Astrocyte (in vitro differentiated cells and primary cell): ENCODE data around the gene KCNB1. TPM values are rescaled to one million over a fixed set of nuclear protein-coding genes. Genes with fewer than 3 reads are reported as not detected.

Experiments used
- DNase-seq: peaks from one replicate; pipeline ENCODE4 v3.0.0-alpha.2; 2010; ENCODE audit warnings: low read depth
- FAIRE-seq: peaks from 2 replicates; lab custom pipeline; 2011; peaks lifted over from hg19 to GRCh38; lab: Jason Lieb, UNC
- H2AFZ ChIP-seq: 2 replicates; pipeline ENCODE4 v1.6.0; 2012; ENCODE audit warnings: low read depth, low read length, inconsistent platforms
- H3K27ac ChIP-seq: 2 replicates; pipeline ENCODE4 v1.5.1; 2011; ENCODE audit warnings: low read depth, low read length, inconsistent platforms
- H3K27me3 ChIP-seq: 2 replicates; pipeline ENCODE4 v1.6.0; 2011; ENCODE audit warnings: low read length, inconsistent platforms; ENCODE audit not compliant: insufficient read depth
- H3K36me3 ChIP-seq: 2 replicates; pipeline ENCODE4 v1.5.1; 2011; ENCODE audit warnings: low read length, inconsistent platforms; ENCODE audit not compliant: insufficient read depth
- H3K4me1 ChIP-seq: 2 replicates; pipeline ENCODE4 v1.5.1; 2011; ENCODE audit warnings: low read length, inconsistent platforms; ENCODE audit not compliant: insufficient read depth
- H3K4me2 ChIP-seq: 2 replicates; pipeline ENCODE4 v1.6.0; 2012; ENCODE audit warnings: low read length, inconsistent platforms
- H3K4me3 ChIP-seq: 2 replicates; pipeline ENCODE4 v1.5.1; 2011; ENCODE audit warnings: low read depth, mild to moderate bottlenecking, low read length, inconsistent platforms; ENCODE audit not compliant: insufficient read depth
- H3K79me2 ChIP-seq: 2 replicates; pipeline ENCODE4 v1.6.0; 2012; ENCODE audit warnings: mild to moderate bottlenecking, low read length, inconsistent platforms; ENCODE audit not compliant: insufficient read depth
- H3K9ac ChIP-seq: 2 replicates; pipeline ENCODE4 v1.6.0; 2012; ENCODE audit warnings: mild to moderate bottlenecking, low read length, inconsistent platforms
- H3K9me3 ChIP-seq: 2 replicates; pipeline ENCODE4 v1.5.1; 2012; ENCODE audit warnings: low read depth, mild to moderate bottlenecking, low read length, inconsistent platforms; ENCODE audit not compliant: insufficient read depth
- H4K20me1 ChIP-seq: 2 replicates; pipeline ENCODE4 v1.6.0; 2012; ENCODE audit warnings: low read length, inconsistent platforms; ENCODE audit not compliant: insufficient read depth
- H3K27ac Mint-ChIP-seq: one replicate; pipeline ENCODE4 v1.8.0; 2021; ENCODE audit warnings: mild to moderate bottlenecking, mixed read lengths; ENCODE audit not compliant: unreplicated experiment
- H3K27me3 Mint-ChIP-seq: one replicate; pipeline ENCODE4 v1.8.0; 2021; ENCODE audit warnings: low read depth, mixed read lengths; ENCODE audit not compliant: unreplicated experiment
- H3K36me3 Mint-ChIP-seq: one replicate; pipeline ENCODE4 v1.8.0; 2021; ENCODE audit warnings: low read depth, mixed read lengths; ENCODE audit not compliant: unreplicated experiment
- H3K4me1 Mint-ChIP-seq: one replicate; pipeline ENCODE4 v1.8.0; 2021; ENCODE audit warnings: low read depth, mixed read lengths; ENCODE audit not compliant: unreplicated experiment
- H3K4me3 Mint-ChIP-seq: one replicate; pipeline ENCODE4 v1.8.0; 2021; ENCODE audit warnings: mild to moderate bottlenecking, moderate library complexity, mixed read lengths; ENCODE audit not compliant: unreplicated experiment
- H3K9me3 Mint-ChIP-seq: one replicate; pipeline ENCODE4 v1.8.0; 2021; ENCODE audit warnings: mild to moderate bottlenecking, mixed read lengths; ENCODE audit not compliant: unreplicated experiment
- EZH2 ChIP-seq: IDR thresholded peaks from 2 replicates; pipeline ENCODE4 v1.6.1; 2012; ENCODE audit warnings: mild to moderate bottlenecking, low read length, inconsistent platforms; ENCODE audit not compliant: insufficient read depth
- total RNA-seq: library from RNA; stranded (reverse); gene quantifications from 2 replicates; pipeline ENCODE4 v1.2.1, GENCODE V29; 2021
- TF ChIP-seq, protein P1 (sequence below): IDR thresholded peaks from 2 replicates; pipeline ENCODE4 v1.5.1; 2011; ENCODE audit warnings: low read depth, mild to moderate bottlenecking, inconsistent platforms, low read length, moderate library complexity; ENCODE audit not compliant: insufficient read depth

Gene KCNB1
- total RNA-seq, 1 donor from 2014 or later, result 0.48 TPM

- H3K27me3 ChIP-seq, result peaks cover 23% of the 10 kb centered on the region
- Mint-ChIP-seq H3K27me3 (peaks cover 65% of the 10 kb centered on the region), H3K4me3 (no peak overlapping the region), H3K4me1 (no peaks in the 10 kb centered on the region), H3K36me3 (no peaks in the 10 kb centered on the region), H3K27ac (no peak overlapping the region), H3K9me3 (no peaks in the 10 kb centered on the region)
- FAIRE-seq (no peak), DNase-seq (no peak)
- TF ChIP-seq, protein P1, sequence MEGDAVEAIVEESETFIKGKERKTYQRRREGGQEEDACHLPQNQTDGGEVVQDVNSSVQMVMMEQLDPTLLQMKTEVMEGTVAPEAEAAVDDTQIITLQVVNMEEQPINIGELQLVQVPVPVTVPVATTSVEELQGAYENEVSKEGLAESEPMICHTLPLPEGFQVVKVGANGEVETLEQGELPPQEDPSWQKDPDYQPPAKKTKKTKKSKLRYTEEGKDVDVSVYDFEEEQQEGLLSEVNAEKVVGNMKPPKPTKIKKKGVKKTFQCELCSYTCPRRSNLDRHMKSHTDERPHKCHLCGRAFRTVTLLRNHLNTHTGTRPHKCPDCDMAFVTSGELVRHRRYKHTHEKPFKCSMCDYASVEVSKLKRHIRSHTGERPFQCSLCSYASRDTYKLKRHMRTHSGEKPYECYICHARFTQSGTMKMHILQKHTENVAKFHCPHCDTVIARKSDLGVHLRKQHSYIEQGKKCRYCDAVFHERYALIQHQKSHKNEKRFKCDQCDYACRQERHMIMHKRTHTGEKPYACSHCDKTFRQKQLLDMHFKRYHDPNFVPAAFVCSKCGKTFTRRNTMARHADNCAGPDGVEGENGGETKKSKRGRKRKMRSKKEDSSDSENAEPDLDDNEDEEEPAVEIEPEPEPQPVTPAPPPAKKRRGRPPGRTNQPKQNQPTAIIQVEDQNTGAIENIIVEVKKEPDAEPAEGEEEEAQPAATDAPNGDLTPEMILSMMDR, result no peak
- TF ChIP-seq EZH2, result no peak
- peaks cover 3% of the 10 kb centered on the region for H3K4me1 ChIP-seq
- no peak overlapping the region for H2AFZ ChIP-seq
- no peak overlapping the region for H3K4me2 ChIP-seq
- H3K79me2 ChIP-seq, result no peaks in the 10 kb centered on the region
- H3K36me3 ChIP-seq, result no peaks in the 10 kb centered on the region
- H3K27ac ChIP-seq, result no peak overlapping the region
- H3K4me3 ChIP-seq, result no peak overlapping the region
- H3K9ac ChIP-seq, result no peak overlapping the region
- H3K9me3 ChIP-seq, result no peaks in the 10 kb centered on the region
- H4K20me1 ChIP-seq, result no peaks in the 10 kb centered on the region
Measured at GRCh38 chr20:49456646-49457045, 25.8 kb downstream of the KCNB1 start.

DNA sequence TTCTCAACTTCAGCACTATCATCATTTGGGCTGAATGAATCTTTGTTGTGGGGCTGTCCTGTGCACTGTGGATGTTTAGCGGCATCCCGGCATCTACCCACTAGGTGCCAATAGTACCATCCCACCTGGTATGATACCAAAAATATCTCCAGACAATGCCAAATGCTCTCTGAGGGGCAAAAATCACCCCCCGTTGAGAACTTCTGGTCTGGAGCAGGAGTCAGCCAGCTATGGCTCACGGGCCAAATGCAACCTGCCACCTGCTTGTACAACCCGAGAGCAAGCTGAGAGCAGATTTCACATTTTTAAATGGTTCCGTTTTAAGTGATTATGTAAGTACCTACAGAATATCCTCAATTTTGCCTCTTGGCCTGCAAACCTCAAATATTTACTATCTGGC, 26.8 kb downstream of the KCNB1 start:
- no peak for DNase-seq
- no peak overlapping the region for H2AFZ ChIP-seq
- no peak for TF ChIP-seq EZH2
- TF ChIP-seq, protein P1, result no peak

GRCh38 chr20:49452011-49452482, 30.4 kb downstream of the KCNB1 start:
- Histone ChIP-seq H3K27me3 (peaks cover 36% of the 10 kb centered on the region), H3K79me2 (no peaks in the 10 kb centered on the region), H3K9me3 (no peaks in the 10 kb centered on the region), H3K4me1 (no peaks in the 10 kb centered on the region), H4K20me1 (no peaks in the 10 kb centered on the region), H3K4me3 (no peak overlapping the region), H3K4me2 (peak overlapping the region; percentile 15), H3K27ac (no peak overlapping the region), H3K36me3 (no peaks in the 10 kb centered on the region), H2AFZ (no peak overlapping the region), H3K9ac (no peak overlapping the region)
- Mint-ChIP-seq H3K36me3 (peaks cover 3% of the 10 kb centered on the region), H3K4me3 (no peak overlapping the region), H3K9me3 (no peaks in the 10 kb centered on the region), H3K27ac (no peak overlapping the region), H3K4me1 (no peaks in the 10 kb centered on the region), H3K27me3 (peaks cover 37% of the 10 kb centered on the region)
- no peak for TF ChIP-seq EZH2
- TF ChIP-seq, protein P1, result no peak
- FAIRE-seq (no peak), DNase-seq (no peak)

More for the DNA sequence above, 26.8 kb downstream of the KCNB1 start:
- no peak overlapping the region for H3K9ac ChIP-seq
- H3K4me1 ChIP-seq, result peaks cover 2% of the 10 kb centered on the region
- FAIRE-seq, result no peak
- H3K4me1 Mint-ChIP-seq, result no peaks in the 10 kb centered on the region
- no peak overlapping the region for H3K4me3 ChIP-seq
- H3K4me3 Mint-ChIP-seq, result no peak overlapping the region
- H3K4me2 ChIP-seq, result no peak overlapping the region
- no peaks in the 10 kb centered on the region for H3K9me3 ChIP-seq
- H3K27me3 ChIP-seq, result peaks cover 26% of the 10 kb centered on the region
- H3K36me3 Mint-ChIP-seq, result no peaks in the 10 kb centered on the region
- no peak overlapping the region for H3K27ac ChIP-seq
- H3K9me3 Mint-ChIP-seq, result no peaks in the 10 kb centered on the region
- H4K20me1 ChIP-seq, result no peaks in the 10 kb centered on the region
- H3K36me3 ChIP-seq, result no peaks in the 10 kb centered on the region
- H3K79me2 ChIP-seq, result no peaks in the 10 kb centered on the region
- no peak overlapping the region for H3K27ac Mint-ChIP-seq
- peaks cover 59% of the 10 kb centered on the region for H3K27me3 Mint-ChIP-seq
